Measurements from ENCODE around the gene RAET1G. TPM values are rescaled to one million over a fixed set of nuclear protein-coding genes. Genes with fewer than 3 reads are reported as not detected.
A peak's percentile ranks its signal among the peaks of the same experiment; 100 is the strongest.

The RAET1G gene
- total RNA-seq, 1 donor: 1.8 TPM

DNA sequence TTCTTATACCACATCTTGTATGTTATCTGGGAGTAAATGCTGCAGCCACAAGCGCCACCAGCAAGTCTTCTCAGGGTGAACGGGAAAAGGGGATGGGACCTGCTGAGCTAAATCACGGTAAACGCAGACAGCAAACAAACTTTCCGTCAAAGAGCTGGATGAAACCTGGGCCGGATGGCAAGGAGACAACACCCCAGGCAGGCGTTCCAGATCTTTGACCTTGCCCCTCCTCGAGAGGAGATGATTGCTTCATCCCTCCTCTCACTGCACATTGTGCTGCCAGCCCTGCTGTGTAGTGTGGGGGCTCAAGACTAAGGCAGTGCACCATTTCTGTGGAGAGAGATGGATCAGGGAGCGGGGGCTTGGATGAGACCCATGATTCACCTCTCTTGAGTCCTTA lies 34.8 kb downstream of the RAET1G start:
- Histone ChIP-seq H3K36me3 (ENCODE audit: insufficient read depth, low read length) (no peaks in the 10 kb centered on the region), H3K27ac (ENCODE audit: low read depth, low read length) (peak overlapping the region; percentile 34), H3K4me1 (ENCODE audit: insufficient read depth, low read length) (peaks cover 30% of the 10 kb centered on the region), H4K20me1 (ENCODE audit: insufficient read depth, low read length) (no peaks in the 10 kb centered on the region), H3K79me2 (ENCODE audit: insufficient read depth, low read length) (no peaks in the 10 kb centered on the region), H3K27me3 (ENCODE audit: insufficient read depth, low read length) (no peaks in the 10 kb centered on the region), H3K9me3 (ENCODE audit: low read depth, low read length) (no peaks in the 10 kb centered on the region), H2AFZ (ENCODE audit: low read length) (no peak overlapping the region), H3K4me2 (ENCODE audit: insufficient read depth, low read length) (no peak overlapping the region), H3K4me3 (ENCODE audit: insufficient read depth, low read length) (no peak overlapping the region)
- DNase-seq (ENCODE audit: insufficient read length, low spot score, missing footprints): no peak
- TF ChIP-seq, protein P1, sequence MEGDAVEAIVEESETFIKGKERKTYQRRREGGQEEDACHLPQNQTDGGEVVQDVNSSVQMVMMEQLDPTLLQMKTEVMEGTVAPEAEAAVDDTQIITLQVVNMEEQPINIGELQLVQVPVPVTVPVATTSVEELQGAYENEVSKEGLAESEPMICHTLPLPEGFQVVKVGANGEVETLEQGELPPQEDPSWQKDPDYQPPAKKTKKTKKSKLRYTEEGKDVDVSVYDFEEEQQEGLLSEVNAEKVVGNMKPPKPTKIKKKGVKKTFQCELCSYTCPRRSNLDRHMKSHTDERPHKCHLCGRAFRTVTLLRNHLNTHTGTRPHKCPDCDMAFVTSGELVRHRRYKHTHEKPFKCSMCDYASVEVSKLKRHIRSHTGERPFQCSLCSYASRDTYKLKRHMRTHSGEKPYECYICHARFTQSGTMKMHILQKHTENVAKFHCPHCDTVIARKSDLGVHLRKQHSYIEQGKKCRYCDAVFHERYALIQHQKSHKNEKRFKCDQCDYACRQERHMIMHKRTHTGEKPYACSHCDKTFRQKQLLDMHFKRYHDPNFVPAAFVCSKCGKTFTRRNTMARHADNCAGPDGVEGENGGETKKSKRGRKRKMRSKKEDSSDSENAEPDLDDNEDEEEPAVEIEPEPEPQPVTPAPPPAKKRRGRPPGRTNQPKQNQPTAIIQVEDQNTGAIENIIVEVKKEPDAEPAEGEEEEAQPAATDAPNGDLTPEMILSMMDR (IDR thresholded peaks at IDR 0.05; ENCODE audit: extremely low read depth, low read depth, low read length): no peak

DNA sequence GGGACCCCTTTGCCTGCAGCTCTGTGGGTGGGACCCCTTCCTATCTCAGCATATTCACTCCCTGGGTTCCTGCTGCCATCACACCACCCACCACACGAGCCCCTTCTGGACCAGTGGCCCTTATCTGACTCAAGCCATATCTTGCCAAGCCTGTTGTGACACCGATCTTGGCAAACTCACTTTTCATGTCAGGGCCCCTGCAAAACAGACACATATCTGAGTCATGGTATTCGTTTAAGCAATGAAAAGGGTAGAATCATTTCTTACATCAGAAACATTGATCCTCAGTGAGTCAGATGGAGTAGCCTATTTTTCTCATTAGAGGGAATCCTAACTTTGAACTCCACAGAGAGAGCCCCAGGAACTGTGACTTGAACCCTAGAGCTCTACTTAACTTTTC lies 35.6 kb downstream of the RAET1G start:
- TF ChIP-seq, protein P1 (IDR thresholded peaks at IDR 0.05; ENCODE audit: extremely low read depth, low read depth, low read length): no peak
- Histone ChIP-seq H3K4me3 (ENCODE audit: insufficient read depth, low read length) (peak overlapping the region; percentile 2), H3K79me2 (ENCODE audit: insufficient read depth, low read length) (no peaks in the 10 kb centered on the region), H3K4me1 (ENCODE audit: insufficient read depth, low read length) (peaks cover 30% of the 10 kb centered on the region), H3K27ac (ENCODE audit: low read depth, low read length) (peak overlapping the region; percentile 34), H4K20me1 (ENCODE audit: insufficient read depth, low read length) (no peaks in the 10 kb centered on the region), H2AFZ (ENCODE audit: low read length) (no peak overlapping the region), H3K36me3 (ENCODE audit: insufficient read depth, low read length) (no peaks in the 10 kb centered on the region), H3K4me2 (ENCODE audit: insufficient read depth, low read length) (no peak overlapping the region), H3K9me3 (ENCODE audit: low read depth, low read length) (no peaks in the 10 kb centered on the region), H3K27me3 (ENCODE audit: insufficient read depth, low read length) (no peaks in the 10 kb centered on the region)
- DNase-seq (ENCODE audit: insufficient read length, low spot score, missing footprints): no peak

DNA sequence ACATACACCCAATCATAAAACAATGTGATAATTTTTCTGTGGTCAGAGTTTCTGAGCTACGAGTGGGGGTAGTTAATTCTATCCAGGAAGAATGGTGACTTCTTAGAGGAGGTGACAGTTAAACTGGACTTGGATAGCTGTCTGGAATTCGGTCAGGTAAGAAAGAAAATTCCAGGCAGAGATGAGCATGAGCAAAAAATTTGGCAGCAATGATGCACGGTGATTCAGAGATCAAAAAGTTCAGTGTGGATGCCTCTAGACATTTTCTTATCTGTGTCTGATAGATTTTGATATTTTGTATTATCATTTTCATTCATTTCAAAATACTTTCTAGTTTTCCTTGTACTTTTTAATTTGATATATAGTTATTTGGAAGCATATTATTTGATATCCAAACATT lies 37.0 kb downstream of the RAET1G start:
- no peak overlapping the region for H2AFZ ChIP-seq (ENCODE audit: low read length)
- no peaks in the 10 kb centered on the region for H4K20me1 ChIP-seq (ENCODE audit: insufficient read depth, low read length)
- no peaks in the 10 kb centered on the region for H3K27me3 ChIP-seq (ENCODE audit: insufficient read depth, low read length)
- TF ChIP-seq, protein P1 (IDR thresholded peaks at IDR 0.05; ENCODE audit: extremely low read depth, low read depth, low read length): no peak
- no peaks in the 10 kb centered on the region for H3K79me2 ChIP-seq (ENCODE audit: insufficient read depth, low read length)
- H3K27ac ChIP-seq (ENCODE audit: low read depth, low read length): no peak overlapping the region
- H3K4me1 ChIP-seq (ENCODE audit: insufficient read depth, low read length): peaks cover 25% of the 10 kb centered on the region
- no peaks in the 10 kb centered on the region for H3K9me3 ChIP-seq (ENCODE audit: low read depth, low read length)
- H3K4me3 ChIP-seq (ENCODE audit: insufficient read depth, low read length): no peak overlapping the region
- DNase-seq (ENCODE audit: insufficient read length, low spot score, missing footprints): no peak
- no peaks in the 10 kb centered on the region for H3K36me3 ChIP-seq (ENCODE audit: insufficient read depth, low read length)
- no peak overlapping the region for H3K4me2 ChIP-seq (ENCODE audit: insufficient read depth, low read length)

DNA sequence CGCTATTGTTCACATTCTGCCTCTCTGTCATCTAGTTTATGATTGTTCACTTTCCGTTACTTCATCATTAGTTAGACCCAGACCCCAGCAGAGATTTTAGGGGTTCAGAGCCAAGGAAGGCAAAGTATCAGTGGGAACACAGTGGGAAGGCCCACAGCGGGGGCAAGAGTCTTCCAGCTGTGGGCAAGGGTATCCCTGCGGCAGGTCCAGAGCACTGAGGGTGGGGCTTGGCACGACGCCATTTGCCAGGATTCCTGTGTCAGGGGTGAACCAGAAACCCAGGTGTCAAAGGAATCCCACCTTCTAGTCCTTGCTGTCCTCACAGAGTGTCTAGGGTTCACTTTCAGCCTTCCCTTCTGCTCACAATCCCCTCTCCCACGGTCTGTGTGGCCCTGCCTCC lies 38.3 kb downstream of the RAET1G start:
- H4K20me1 ChIP-seq (ENCODE audit: insufficient read depth, low read length): no peaks in the 10 kb centered on the region
- H2AFZ ChIP-seq (ENCODE audit: low read length): no peak overlapping the region

More for the DNA sequence above, 38.3 kb downstream of the RAET1G start:
- TF ChIP-seq, protein P1 (IDR thresholded peaks at IDR 0.05; ENCODE audit: extremely low read depth, low read depth, low read length): no peak
- peaks cover 19% of the 10 kb centered on the region for H3K4me1 ChIP-seq (ENCODE audit: insufficient read depth, low read length)
- no peak overlapping the region for H3K4me3 ChIP-seq (ENCODE audit: insufficient read depth, low read length)
- peaks cover 8% of the 10 kb centered on the region for H3K27me3 ChIP-seq (ENCODE audit: insufficient read depth, low read length)
- no peaks in the 10 kb centered on the region for H3K9me3 ChIP-seq (ENCODE audit: low read depth, low read length)
- no peak for DNase-seq (ENCODE audit: insufficient read length, low spot score, missing footprints)
- no peaks in the 10 kb centered on the region for H3K36me3 ChIP-seq (ENCODE audit: insufficient read depth, low read length)
- no peaks in the 10 kb centered on the region for H3K79me2 ChIP-seq (ENCODE audit: insufficient read depth, low read length)
- H3K4me2 ChIP-seq (ENCODE audit: insufficient read depth, low read length): no peak overlapping the region
- no peak overlapping the region for H3K27ac ChIP-seq (ENCODE audit: low read depth, low read length)

Measured in osteoblast (primary cell).